Mesendoderm (in vitro differentiated cells): ENCODE measurements around the gene ACTR8.

ENCODE experiments used
- DNase-seq: peaks from one replicate; pipeline ENCODE4 v3.0.0; 2013
- H2AK5ac ChIP-seq: 2 replicates; pipeline ENCODE4 v1.6.1; 2013; ENCODE audit warnings: low read length, inconsistent platforms
- H2BK120ac ChIP-seq: 2 replicates; pipeline ENCODE4 v1.6.1; 2013; ENCODE audit warnings: low read depth, mild to moderate bottlenecking, low read length, moderate library complexity, mixed read lengths
- H2BK15ac ChIP-seq: replicated peaks from 2 replicates; pipeline ENCODE4 v1.6.1; 2013; ENCODE audit warnings: low read depth, mild to moderate bottlenecking, moderate library complexity
- H2BK5ac ChIP-seq: 2 replicates; pipeline ENCODE4 v1.6.1; 2013; ENCODE audit warnings: low read length, inconsistent platforms
- H3K18ac ChIP-seq: 2 replicates; pipeline ENCODE4 v1.6.1; 2013; ENCODE audit warnings: mild to moderate bottlenecking, low read length, mixed read lengths
- H3K23ac ChIP-seq: one replicate; pipeline ENCODE4 v1.6.1; 2013; ENCODE audit warnings: low read length
- H3K27ac ChIP-seq: 2 replicates; pipeline ENCODE4 v1.5.1; 2013; ENCODE audit warnings: low read depth, mild to moderate bottlenecking, inconsistent platforms, low read length, moderate library complexity
- H3K27me3 ChIP-seq: 2 replicates; pipeline ENCODE4 v1.6.1; 2013; ENCODE audit warnings: low read length, control low read depth, mild to moderate bottlenecking, inconsistent platforms; ENCODE audit not compliant: insufficient read depth, poor library complexity
- H3K36me3 ChIP-seq: 2 replicates; pipeline ENCODE4 v1.6.1; 2013; ENCODE audit warnings: low read length, inconsistent platforms; ENCODE audit not compliant: control insufficient read depth, insufficient read depth
- H3K4ac ChIP-seq: one replicate; pipeline ENCODE4 v1.6.1; 2013; ENCODE audit warnings: low read depth, mild to moderate bottlenecking, low read length, moderate library complexity
- H3K4me1 ChIP-seq: 2 replicates; pipeline ENCODE4 v1.6.1; 2013; ENCODE audit warnings: low read depth, low read length, inconsistent platforms; ENCODE audit not compliant: control insufficient read depth
- H3K4me2 ChIP-seq: 2 replicates; pipeline ENCODE4 v1.6.1; 2013; ENCODE audit warnings: low read length
- H3K4me3 ChIP-seq: 2 replicates; pipeline ENCODE4 v1.5.1; 2013; ENCODE audit warnings: mild to moderate bottlenecking, low read length
- H3K56ac ChIP-seq: one replicate; pipeline ENCODE4 v1.6.1; 2013; ENCODE audit warnings: low read length
- H3K79me1 ChIP-seq: 2 replicates; pipeline ENCODE4 v1.6.1; 2013; ENCODE audit warnings: low read length, inconsistent platforms
- H3K79me2 ChIP-seq: 2 replicates; pipeline ENCODE4 v1.6.1; 2013; ENCODE audit warnings: mild to moderate bottlenecking, low read length; ENCODE audit not compliant: control insufficient read depth, insufficient read depth
- H3K9ac ChIP-seq: 2 replicates; pipeline ENCODE4 v1.6.1; 2013; ENCODE audit warnings: low read length, inconsistent platforms
- H4K5ac ChIP-seq: one replicate; pipeline ENCODE4 v1.6.1; 2013; ENCODE audit warnings: low read length
- H4K8ac ChIP-seq: one replicate; pipeline ENCODE4 v1.6.1; 2013; ENCODE audit warnings: low read depth, mild to moderate bottlenecking, control low read depth, low read length, moderate library complexity
- WGBS: extraction: QIAGEN DNeasy Blood & Tissue Kit; methylation state at CpG from one replicate; pipeline ENCODE4 v1.1.7; 2013; ENCODE audit warnings: low lambda C conversion rate, missing lambda C conversion rate; ENCODE audit not compliant: insufficient coverage; ENCODE audit errors: extremely low coverage; 5-methylcytosine and 5-hydroxymethylcytosine counted together

The ACTR8 gene

DNA sequence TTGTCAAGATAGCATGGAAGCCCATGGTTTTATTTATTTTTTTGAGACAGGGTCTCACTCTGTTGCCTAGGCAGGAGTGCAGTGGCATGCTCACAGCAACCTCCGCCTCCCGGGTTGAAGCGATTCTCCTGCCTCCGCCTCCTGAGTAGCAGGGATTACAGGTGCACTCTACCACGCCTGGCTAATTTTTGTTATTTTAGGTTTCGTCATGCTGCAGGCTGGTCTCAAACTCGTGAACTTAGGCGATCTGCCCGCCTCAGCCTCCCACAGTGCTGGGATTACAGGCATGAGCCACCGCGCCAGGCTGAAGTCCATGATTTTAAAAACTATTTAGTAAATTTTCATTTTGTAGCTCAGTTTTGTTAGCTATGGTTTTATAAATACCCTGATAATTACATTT is 2.7 kb upstream of the ACTR8 start:
- Histone ChIP-seq H3K27me3 (no peaks in the 10 kb centered on the region), H2BK5ac (no peak overlapping the region), H4K5ac (no peak overlapping the region), H3K36me3 (no peaks in the 10 kb centered on the region), H3K27ac (no peak overlapping the region), H3K4me3 (no peak overlapping the region), H3K4me1 (peaks cover 9% of the 10 kb centered on the region), H2BK15ac (no peak overlapping the region), H3K4ac (no peak overlapping the region), H2AK5ac (no peak overlapping the region), H3K79me2 (peaks cover 8% of the 10 kb centered on the region), H3K9ac (no peak overlapping the region), H4K8ac (no peak overlapping the region), H3K56ac (no peak overlapping the region), H2BK120ac (no peak overlapping the region), H3K23ac (no peak overlapping the region), H3K4me2 (no peak overlapping the region), H3K79me1 (peaks cover 6% of the 10 kb centered on the region), H3K18ac (no peak overlapping the region)
- WGBS: no CpG with 5 or more reads among the region's 11 CpGs
- no peak for DNase-seq

DNA sequence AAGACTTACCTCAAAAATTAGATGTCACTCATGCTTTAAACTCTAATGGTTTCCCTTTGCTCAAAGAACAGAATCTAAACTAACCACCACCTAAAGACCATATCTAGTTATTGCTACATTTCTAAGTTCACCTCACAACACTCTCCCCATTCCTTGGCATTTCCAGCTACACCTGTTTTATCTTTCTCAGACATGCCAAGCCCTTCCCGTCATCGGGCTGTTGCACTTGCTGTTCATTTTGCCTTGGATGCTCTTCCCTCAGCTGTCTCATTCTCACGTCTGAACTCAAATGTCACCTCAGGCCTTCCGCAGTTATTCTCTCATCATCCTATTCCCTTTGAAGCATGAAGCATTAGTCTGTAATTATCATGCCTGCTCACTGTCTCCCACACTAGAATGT is 1.1 kb upstream of the ACTR8 start:
- WGBS: no CpG with 5 or more reads among the region's 4 CpGs
- no peak overlapping the region for H2BK15ac ChIP-seq
- no peak overlapping the region for H4K5ac ChIP-seq
- H3K79me1 ChIP-seq: peaks cover 6% of the 10 kb centered on the region
- DNase-seq: no peak
- H3K27me3 ChIP-seq: no peaks in the 10 kb centered on the region
- no peak overlapping the region for H2BK120ac ChIP-seq
- H2AK5ac ChIP-seq: no peak overlapping the region
- H2BK5ac ChIP-seq: no peak overlapping the region
- no peak overlapping the region for H3K56ac ChIP-seq
- no peaks in the 10 kb centered on the region for H3K36me3 ChIP-seq
- H3K9ac ChIP-seq: no peak overlapping the region
- H3K4me2 ChIP-seq: no peak overlapping the region
- peaks cover 6% of the 10 kb centered on the region for H3K79me2 ChIP-seq
- no peak overlapping the region for H3K4ac ChIP-seq
- H3K27ac ChIP-seq: no peak overlapping the region
- peaks cover 9% of the 10 kb centered on the region for H3K4me1 ChIP-seq
- no peak overlapping the region for H3K18ac ChIP-seq
- no peak overlapping the region for H4K8ac ChIP-seq
- H3K23ac ChIP-seq: no peak overlapping the region
- no peak overlapping the region for H3K4me3 ChIP-seq

DNA sequence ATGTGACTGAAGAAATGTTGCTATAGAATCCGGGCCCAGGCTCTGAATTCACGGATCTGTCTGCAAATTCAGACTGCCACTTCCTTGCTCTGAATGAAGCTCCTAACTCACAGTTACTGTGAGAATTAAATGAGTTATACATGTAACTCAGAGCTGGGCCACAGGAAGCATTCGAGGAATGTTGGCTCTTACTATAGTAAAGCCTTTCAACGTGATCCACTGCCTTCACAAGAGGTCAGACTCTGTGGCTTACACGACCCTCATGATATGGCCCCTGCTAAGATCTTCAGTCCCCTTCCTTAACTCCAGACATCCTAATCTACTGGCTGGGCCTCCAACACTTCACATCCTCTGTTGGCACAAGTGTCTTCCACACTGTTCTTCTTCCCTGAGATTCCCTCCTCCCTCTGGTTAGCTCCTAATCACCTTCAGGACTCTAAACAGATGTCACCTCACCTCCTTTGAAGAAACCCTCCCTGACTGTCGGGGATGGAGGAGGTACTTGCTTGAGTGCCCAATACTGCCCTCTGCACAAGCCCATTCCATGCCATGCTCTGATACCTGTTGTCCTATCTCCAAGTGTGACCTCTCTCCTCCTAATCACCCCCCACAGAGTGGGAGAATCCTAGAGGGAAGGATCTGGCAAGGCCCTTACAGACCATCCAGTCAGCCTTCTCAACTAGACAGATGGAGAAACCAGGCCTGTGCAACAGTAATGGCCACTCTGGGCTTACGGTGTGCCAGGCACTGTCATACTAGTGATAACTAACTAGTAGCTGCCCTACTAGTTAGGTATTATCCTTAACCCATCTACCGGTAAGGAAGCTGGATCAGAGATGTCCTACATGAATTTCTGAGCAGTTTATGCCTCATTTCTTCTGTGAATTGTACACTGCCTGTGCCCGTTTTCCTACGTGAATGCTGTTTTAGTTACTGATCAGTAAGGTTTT is 1.3 kb downstream of the ACTR8 start:
- Histone ChIP-seq H3K4me3 (peak overlapping the region; percentile 78), H4K5ac (no peak overlapping the region), H2BK15ac (no peak overlapping the region), H3K4me2 (peak overlapping the region; percentile 21), H2BK120ac (no peak overlapping the region), H3K36me3 (peaks cover 1% of the 10 kb centered on the region), H3K27me3 (no peaks in the 10 kb centered on the region), H3K4me1 (peaks cover 9% of the 10 kb centered on the region), H3K4ac (no peak overlapping the region), H2AK5ac (no peak overlapping the region), H3K18ac (no peak overlapping the region), H3K79me1 (peaks cover 6% of the 10 kb centered on the region), H3K27ac (no peak overlapping the region), H3K79me2 (peaks cover 2% of the 10 kb centered on the region), H2BK5ac (no peak overlapping the region), H4K8ac (no peak overlapping the region), H3K23ac (no peak overlapping the region), H3K9ac (peak overlapping the region; percentile 96), H3K56ac (peak overlapping the region; percentile 98)
- no CpG with 5 or more reads among the region's 10 CpGs for WGBS
- peak; percentile 73 for DNase-seq

DNA sequence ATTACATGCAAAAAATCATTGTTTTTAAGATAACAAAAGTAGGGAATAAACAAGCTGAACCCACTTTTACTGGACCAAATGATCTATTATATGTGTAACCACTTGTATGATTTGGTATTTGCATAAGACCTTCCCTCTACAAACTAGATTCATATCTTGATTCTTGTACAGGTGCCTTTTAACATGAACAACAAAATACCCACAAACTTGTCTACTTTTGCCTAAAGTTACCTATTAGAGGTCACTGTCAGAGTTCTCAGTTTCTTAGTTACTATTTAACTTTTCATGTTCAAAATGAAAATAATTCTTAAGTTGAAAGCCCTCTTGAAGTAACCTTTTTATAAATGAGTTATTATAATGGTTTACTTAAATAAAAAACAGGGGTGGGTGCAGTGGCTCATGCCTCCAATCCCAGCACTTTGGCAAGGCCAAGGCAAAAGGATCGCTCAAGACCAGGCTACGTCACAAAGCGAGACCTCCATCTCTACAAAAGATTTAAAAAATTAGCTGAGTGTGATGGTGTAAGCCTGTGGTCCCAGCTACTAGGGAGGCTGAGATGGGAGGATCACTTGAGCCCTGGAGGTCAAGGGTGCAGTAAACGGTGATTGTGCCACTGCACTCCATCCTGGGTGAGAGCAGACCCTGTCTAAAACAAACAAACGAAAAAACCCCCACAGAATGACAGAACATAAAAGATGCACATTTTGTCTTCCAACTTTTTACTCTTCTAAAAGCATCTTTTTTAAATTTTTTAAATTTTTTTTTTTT is 16.0 kb downstream of the ACTR8 start:
- no peak overlapping the region for H2BK120ac ChIP-seq
- H4K8ac ChIP-seq: no peak overlapping the region
- H2BK5ac ChIP-seq: no peak overlapping the region
- no peaks in the 10 kb centered on the region for H3K4me1 ChIP-seq
- no peak overlapping the region for H3K56ac ChIP-seq
- H3K79me1 ChIP-seq: no peaks in the 10 kb centered on the region
- no peak for DNase-seq
- peaks cover 10% of the 10 kb centered on the region for H3K36me3 ChIP-seq
- H3K9ac ChIP-seq: no peak overlapping the region
- H3K4me2 ChIP-seq: no peak overlapping the region
- no peaks in the 10 kb centered on the region for H3K27me3 ChIP-seq
- no peak overlapping the region for H4K5ac ChIP-seq
- no peak overlapping the region for H3K4ac ChIP-seq
- H3K18ac ChIP-seq: no peak overlapping the region
- no CpG with 5 or more reads among the region's 5 CpGs for WGBS
- H3K4me3 ChIP-seq: no peak overlapping the region
- no peak overlapping the region for H3K23ac ChIP-seq
- H2BK15ac ChIP-seq: no peak overlapping the region
- no peaks in the 10 kb centered on the region for H3K79me2 ChIP-seq
- H2AK5ac ChIP-seq: no peak overlapping the region
- H3K27ac ChIP-seq: no peak overlapping the region

DNA sequence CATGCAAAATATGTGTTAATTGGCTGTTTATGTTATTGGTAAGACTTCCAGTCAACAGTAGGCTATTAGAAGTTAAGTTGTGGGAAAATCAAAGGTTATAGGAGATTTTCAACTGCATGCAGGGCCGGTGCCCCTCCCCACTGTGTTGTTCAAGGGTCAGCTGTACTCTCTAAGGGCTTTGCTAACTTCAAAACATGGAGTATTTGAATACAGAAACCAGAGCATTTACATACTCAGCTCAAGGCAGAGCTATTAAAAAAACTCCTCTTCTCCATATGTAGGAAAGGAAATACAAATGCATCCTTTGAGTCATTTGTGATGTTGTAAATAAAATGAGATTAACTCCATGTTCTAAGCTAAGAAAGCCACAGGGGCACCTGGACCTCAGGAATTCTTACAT is 18.8 kb downstream of the ACTR8 start:
- Histone ChIP-seq H3K79me2 (no peaks in the 10 kb centered on the region), H3K27me3 (no peaks in the 10 kb centered on the region), H4K8ac (no peak overlapping the region), H3K79me1 (no peaks in the 10 kb centered on the region), H3K27ac (no peak overlapping the region), H3K4me3 (no peak overlapping the region), H3K18ac (no peak overlapping the region), H4K5ac (no peak overlapping the region), H3K4ac (no peak overlapping the region), H3K4me2 (no peak overlapping the region), H2BK5ac (no peak overlapping the region), H3K23ac (no peak overlapping the region), H3K36me3 (peaks cover 3% of the 10 kb centered on the region), H3K56ac (no peak overlapping the region), H2AK5ac (no peak overlapping the region), H3K9ac (no peak overlapping the region), H2BK15ac (no peak overlapping the region), H3K4me1 (no peaks in the 10 kb centered on the region), H2BK120ac (no peak overlapping the region)
- WGBS: no CpG with 5 or more reads among the region's 1 CpG
- DNase-seq: no peak
